Activated CD8-positive, alpha-beta memory T cell treated with anti-CD3 and anti-CD28 coated beads, Interleukin-2, amount 50 U/mL, for 24 hours (primary cell): ENCODE measurements around the gene NR1I3.
"Not testable (repeated sequence)": the region's sequence is repeated elsewhere in the genome, so short reads cannot be mapped to it uniquely, and the experiment has no call there.

ENCODE experiments used
- DNase-seq: peaks from one replicate; pipeline ENCODE4 v3.0.0-alpha.2; 2020; ENCODE audit errors: extremely low read depth

The NR1I3 gene, protein sequence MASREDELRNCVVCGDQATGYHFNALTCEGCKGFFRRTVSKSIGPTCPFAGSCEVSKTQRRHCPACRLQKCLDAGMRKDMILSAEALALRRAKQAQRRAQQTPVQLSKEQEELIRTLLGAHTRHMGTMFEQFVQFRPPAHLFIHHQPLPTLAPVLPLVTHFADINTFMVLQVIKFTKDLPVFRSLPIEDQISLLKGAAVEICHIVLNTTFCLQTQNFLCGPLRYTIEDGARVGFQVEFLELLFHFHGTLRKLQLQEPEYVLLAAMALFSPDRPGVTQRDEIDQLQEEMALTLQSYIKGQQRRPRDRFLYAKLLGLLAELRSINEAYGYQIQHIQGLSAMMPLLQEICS

DNA sequence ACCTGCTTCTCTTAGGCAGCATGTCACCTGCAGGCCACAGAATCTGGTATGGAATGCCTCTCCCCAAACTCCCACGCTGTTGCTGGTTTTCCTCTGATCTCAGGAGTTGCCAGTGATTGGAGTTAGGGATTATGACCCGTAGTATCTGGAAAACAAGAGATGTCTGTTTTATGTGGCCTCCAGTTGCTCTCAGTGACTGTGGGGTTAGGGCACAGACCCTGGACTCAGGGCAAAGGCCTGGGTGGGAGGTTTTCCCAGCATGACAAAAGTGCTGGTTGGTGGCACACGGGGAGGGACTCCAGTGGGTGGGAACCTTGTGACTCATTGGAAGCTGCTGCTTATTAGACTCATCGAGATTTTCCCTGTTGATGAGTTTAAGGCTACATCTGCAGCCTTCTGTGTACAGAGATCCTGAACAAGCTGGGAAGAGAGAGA is at the start of gene NR1I3:
NR1I3 (minus strand) TSS at position 165 of the 435 bp plus-strand sequence. CDS start 1,638 bp downstream, outside the sequence.
- no peak for DNase-seq

DNA sequence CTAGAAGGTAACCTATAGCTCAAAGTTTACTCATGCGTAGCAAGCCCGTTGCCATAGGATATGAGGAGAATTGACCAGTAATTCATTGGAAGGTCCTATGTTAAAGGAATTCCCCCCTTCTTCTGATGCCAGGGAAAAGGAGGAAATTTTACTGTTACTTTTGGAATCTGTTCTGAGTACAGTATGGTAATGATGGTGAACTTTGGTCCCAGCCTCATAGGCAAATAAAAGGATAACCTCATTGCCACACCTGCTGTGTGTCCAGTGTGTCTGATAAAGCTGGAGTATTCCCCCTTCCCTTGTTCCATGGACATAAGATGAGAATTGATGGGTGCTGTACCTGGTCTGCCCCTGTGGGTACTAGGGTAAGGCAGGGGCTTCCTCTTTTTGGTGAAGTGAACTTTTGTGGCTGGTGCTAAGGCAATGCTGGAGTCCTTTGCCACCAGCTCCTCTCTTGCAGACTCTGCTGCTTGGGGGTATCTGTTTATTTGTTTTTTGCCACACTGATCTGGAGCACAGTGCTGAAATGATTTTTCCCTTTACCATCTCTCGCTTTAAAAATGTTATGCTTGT is 49.6 kb upstream of the NR1I3 start:
- DNase-seq, result no peak

DNA sequence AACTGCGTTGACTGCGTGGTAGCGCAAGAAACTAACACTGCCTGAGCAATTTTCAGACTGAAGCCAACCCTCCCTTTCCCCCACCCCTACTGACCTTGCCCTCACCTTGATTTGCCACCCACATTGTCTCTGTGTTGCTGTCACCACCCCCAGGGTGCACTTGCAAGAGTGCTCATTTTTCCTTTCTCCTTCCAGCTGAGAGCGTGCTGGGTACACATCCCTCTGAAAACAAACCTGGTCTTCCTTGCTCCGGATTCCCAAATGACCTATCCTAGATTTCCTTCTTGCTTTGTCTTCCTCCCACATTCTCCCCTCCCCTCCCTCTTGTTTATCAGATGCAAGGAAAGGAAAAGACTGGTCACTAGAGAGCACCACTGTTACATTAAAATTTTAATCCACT is 47.5 kb upstream of the NR1I3 start:
- DNase-seq, result no peak

DNA sequence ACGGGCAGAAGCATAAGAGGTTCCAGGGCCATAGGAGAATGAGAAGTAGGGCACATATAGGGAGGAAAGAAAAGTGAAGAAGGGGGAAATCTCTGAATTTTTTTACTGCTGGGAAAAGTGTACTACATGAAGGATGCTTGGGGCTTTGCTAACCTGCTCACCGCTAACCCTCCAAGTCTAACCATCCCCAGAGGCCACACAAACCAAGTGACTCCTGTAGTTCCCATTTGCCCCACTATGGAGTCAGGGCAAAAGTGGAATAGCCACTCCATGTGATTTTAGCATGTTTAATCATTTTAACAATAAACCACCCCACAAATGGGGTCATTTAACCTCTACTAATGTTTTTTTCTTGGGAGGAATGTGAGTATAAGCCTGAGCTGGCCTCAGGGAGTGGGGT is 47.1 kb upstream of the NR1I3 start:
- no peak for DNase-seq

DNA sequence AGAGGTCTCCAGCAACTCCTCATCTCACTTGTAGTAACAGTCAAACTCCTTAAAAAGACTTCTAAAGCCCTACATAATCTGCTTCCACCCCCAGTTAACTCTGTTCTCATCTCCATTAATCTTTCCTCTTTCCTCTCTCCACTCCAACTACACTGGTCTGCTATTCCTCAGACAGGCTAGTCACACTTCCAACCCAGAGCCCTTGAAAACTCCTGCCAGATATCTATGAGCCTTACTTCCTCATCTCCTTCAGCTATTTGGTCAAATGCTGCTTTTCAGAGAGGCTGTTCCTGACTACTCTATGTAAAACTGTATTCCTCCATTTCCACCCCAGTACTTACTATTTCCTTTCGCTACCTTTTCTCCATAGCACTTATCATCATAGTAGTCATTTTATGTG is 45.0 kb upstream of the NR1I3 start:
- no peak for DNase-seq

DNA sequence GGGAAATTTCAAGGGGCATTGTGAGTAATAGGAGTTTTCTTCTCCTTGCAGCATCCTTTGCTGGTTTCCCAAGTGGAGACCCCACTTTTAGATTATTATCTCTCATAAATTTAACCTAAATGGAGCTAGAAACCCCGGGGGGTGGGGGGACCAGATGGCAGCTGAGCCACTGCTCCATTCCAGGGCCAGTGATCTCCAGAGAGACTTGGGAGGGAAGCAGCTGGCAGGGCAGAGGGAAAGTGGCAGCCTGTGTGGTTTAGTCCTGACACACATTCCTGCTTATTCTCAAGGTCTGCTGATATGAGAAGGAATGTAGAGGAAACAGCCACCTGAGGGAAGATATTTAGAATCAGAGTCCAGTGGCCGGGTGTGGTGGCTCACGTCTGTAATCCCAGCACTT is 36.9 kb upstream of the NR1I3 start:
- DNase-seq, result no peak

DNA sequence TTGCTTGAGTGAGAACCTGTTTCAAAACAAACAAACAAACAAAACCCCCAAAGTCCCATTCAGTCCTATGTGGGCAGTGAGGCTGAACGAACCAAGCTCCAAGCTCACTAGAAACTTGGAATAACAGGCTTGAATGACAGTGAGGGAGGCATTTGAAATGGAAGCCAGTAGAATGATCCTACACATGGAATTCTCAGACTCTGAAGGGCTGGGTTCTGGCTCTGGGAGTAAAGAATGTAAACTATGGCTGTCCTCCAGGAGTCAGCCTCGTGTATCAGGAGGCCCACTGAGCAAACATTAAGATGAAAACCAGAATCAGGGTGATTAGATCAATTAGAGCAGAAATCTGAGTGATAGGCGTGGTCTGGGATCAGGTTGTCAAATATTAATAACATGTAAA is 35.4 kb upstream of the NR1I3 start:
- DNase-seq, result no peak

DNA sequence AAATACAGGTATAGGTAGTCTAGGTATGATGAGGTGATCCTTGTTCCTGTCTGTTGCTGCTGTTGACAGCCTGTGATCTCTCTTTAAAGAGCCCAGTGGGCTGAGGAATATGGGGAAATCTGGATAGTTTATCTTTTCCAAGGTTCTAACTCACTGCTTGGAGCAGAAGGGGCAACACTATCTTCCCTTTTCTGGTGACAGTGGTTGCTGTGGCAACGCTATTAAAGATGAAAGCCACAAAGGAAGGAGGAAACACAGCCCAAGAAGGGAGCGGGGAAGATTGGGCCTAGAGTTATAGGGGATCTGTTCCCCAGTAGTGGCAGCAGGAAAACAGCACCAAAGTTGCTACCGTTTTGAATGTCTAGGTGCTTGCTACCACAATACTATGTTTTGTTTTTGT is 29.3 kb upstream of the NR1I3 start:
- no peak for DNase-seq

DNA sequence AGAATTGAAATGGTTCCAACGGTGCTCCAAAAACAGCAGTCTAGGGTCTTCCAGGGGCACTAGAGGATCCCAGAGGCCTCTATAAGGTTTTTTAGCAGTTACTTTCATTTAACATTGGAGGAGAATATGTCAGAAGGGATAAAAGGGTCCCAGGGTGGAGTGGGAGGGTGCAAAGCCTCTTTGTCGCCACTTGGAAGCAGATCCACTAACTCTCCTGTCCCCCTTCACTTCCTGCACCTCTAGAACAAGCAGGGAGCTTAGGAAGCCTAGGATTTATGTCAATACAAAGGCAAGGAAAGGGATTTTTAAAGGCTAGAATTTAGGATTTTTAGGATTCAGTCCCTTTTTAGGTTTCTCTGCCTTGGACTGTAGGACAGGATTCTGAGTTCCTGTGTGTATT is 28.8 kb upstream of the NR1I3 start:
- DNase-seq, result no peak

DNA sequence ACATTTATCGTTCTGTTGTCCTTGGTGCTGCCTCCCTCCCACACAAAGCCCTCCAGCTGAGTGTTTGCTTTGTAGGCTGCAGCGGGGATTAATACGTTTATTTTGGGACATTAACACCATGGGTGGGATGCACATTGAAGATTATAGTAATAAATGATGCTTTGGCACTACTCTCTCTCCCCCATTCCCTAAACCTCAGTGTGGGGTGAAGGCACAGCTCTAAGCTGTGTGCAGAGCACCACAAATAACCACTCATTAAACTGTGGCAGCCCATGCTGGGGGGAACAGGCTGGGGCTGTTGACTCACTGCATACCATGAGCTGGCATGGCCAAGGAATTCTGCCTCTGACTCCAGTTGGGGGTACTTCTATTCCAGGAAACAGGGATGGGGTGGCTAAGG is 28.2 kb upstream of the NR1I3 start:
- no peak for DNase-seq

DNA sequence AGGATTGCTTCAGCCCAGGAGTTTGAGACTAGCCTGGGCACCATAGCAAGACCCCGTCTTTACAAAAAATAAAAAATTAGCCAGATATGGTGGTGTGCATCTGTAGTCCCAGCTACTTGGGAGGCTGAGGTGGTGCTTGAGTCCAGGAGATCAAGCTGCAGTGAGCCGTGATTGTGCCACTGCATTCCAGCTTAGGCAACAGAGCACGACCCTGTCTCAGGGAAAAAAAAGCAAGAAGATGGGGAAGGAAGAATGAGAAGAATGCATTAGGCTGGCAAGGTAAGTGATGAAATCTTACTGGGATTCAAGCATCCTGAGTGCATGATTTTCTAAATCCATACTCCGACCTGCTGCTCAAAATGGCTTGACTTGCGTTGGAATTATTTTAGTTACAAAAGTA is 27.3 kb upstream of the NR1I3 start:
- no peak for DNase-seq

DNA sequence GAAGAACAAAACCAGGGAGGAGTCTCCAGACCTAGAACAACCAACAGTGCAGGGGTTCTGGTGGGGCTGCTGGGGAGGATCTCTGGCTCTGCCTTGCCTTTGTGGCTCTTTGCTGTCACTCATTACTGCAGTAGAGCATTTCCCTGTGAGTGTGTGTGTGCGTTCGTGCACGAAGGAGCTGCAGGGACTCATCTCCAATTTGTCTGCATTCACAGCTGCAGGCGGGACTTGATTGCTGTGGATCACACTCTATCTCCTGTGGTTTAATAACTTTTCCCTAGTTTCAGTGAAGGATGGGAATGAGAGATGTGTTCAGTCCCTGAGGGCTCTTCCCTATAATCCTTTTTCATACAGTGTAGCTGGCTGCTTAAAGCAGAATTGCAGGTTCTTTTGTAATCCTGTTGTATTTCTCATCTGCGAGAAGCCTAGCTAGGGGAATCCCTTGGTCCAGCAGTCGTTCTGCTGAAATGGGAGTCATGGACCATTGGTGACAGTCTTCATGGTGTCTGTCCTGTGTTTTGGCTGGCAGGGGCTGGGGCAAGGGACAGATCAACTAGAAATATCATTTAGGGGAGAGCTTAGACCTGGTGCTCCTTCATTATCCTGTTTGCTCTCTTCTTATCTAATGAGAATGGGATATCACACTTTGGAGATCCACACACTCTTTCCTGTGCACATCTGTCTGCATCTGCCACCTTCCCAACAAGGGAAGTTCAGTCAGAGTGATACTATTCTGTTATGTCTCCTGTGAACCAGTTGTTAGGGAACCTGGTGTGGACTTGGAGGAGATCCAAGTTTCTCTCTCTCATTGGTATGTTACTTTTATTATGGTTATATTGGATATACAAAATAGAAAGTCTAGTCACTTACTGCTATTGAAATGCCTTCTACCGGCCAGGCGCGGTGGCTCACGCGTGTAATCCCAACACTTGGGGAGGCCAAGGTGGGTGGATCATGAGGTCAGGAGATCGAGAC is 23.5 kb upstream of the NR1I3 start:
- DNase-seq, result no peak

DNA sequence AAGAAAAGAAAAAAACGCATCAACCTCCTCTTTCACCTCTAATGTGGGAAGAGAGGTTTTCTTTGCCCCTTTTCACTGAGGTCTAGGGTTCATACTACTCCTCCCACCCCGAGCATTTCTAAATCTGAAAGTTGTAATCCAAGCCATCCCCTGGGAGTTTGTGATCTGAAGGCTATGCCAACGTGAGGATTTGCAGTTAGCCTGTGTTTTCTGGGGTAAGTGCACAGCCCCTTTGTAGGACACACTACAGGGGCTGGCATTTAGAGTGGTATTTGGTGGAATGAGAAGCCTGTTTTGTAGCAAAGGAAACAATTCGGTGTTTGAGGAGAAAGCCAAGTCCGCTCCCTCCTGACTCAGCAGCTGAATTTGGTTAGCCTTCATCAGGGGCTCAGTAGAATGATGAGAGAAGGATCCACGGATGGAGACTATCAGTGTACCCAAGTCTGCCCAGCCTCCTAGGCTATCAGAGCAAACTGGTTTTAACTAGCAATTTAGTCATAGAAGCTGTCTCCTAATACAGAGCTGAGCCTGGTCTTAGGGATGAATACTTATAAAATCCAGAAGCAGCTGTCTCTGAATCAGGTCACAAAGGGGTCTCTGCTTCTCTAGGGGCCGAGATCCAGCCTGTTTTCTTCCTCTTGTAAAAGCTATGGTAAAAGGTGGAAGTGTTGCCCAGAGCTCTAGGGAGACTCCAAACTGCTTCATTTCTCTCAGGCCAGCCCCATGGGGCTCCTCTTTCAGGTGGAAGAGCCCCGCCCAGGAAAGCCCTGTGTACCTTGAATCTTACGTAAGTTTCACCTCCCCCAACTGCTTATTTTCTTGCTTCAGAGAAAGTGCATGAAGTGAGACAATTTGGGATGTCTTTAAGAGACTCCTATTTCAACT is 22.6 kb upstream of the NR1I3 start:
- DNase-seq, result no peak

DNA sequence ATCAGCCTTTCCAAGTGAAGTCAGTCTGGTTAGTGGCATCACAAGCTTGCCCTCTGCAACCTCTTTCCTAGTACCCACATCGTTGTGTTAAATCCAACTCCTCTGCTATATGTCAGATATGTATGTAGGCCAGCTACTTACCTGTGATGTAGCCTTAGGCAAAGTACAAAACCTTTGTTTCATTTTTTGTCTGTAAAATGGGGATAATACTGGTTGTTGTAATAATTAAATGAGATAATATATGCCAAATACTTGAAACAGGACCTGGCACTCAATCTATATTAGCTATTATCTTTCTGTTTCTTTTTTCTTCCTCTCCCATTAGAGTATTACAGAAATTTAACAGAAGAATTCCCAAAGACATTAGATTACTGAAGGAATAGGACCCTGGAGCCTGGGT is 21.8 kb upstream of the NR1I3 start:
- DNase-seq, result no peak

DNA sequence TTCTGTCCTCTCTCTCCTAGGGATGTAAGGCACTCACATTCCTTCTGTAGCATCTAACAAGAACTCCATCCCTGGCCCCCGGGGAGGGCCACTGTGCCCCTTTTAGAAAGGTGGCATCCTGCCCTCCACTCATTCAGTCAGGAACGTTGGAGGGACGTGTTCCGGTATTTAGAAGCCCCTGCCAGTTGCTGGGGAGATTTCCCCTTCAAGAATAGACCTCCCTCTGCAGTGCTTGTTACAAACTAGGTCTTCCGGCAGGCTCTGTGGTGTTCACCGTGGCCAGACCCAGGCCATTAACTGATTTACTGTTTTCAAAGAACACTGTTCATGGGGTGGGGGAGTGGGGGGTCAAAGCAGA is 21.3 kb upstream of the NR1I3 start:
- DNase-seq, result no peak

DNA sequence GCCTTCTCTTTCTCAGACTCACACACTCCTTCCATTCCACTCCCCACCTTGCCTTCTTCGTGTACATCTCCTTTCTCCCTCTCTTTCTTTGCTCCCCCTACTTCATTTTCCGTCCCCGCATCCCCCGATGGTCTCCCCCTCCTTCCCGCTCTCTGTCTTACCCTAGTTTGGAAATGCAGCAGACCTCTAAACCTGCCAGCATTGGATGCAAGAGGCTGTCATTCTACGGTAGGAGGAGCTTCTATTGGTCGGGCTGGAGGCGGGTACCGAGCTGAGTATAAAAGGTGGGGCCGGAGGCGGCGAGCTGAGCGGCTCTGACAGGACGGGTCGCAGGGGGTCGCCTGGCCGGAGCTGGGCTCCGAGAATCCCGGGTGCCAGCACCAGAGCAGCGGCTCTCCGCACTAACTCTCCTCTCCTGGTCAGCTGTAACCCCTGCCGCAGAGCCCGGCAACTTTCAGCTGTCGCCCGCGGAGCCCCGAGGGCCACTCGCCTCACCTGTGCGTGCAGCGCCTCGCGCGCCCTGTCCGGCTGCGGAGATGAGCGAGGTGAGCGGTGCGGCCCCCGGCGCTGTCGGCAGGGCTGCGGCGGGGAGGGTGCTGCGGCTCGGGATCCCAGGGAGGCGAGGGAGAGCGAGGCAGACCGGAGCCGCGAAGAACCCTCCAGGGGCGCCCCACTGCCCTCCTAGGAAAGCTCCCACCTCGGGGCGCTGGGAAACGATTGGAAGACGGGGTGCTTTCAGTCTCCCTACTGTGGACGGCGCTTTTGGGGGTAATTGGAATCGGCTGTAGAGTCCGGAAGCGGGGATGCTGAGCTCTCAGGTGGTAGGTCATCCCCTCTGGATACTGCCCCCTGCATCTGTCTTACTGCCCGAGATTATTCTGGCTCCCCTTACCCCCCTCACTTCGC is 20.7 kb upstream of the NR1I3 start, which contains the start of gene PCP4L1:
PCP4L1 (plus strand) TSS at position 307 of the 906 bp plus-strand sequence; CDS start at position 537, 230 bp downstream.
- no peak for DNase-seq

DNA sequence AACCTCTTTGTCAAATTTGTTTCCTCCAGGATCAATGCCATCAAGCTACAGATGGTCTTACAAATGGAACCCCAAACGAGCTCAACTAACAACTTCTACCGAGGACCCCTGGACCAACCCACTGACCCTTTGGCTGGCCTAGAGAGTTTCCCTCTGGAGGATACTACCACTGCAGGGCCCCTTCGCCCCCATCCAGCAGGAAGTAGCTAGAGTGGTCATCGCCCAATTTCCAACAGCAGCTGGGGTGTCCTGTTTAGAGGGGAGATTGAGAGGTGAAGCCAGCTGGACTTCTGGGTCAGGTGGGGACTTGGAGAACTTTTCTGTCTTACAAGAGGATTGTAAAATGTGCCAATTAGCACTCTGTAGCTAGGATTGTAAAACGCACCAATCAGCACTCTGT is 19.1 kb upstream of the NR1I3 start:
- DNase-seq, result not testable (repeated sequence)

DNA sequence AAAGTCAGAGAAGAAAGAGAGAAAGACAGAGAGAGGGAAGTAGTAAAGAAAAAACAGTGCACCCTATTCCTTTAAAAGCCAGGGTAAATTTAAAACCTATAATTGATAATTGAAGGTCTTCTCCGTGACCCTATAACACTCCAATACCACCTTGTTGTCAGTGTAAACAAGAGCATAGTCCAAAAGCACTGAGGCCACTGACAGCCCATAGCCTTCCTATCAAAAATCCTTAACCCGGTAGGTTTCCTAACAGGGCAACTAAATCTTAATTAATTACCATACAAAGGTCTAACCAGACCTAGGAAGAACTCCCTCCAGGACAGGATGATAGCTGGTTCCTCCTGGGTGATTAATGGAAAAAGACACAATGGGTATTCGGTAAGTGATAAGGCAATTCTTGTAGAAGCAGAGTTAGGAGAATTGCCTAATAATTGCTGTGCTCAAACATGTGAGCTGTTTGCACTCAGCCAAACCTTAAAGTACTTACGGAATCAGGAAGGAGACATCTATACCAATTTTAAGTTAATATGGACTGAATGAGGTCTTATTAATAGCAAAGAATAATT is 18.0 kb upstream of the NR1I3 start:
- not testable (repeated sequence) for DNase-seq

DNA sequence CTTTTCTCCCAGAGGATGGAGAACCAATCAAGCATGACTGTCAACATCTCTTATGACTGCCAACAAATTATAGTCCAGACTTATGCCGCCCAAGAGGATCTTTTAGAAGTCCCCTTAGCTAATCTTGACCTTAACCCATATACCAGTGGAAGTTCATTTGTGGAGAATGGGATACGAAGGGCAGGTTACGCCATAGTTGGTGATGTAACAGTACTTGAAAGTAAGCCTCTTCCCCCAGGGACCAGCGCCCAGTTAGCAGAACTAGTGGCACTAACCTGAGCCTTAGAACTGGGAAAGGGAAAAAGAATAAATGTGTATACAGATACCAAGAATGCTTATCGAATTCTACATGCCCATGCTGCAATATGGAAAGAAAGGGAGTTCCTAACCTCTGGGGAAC is 17.3 kb upstream of the NR1I3 start:
- not testable (repeated sequence) for DNase-seq

DNA sequence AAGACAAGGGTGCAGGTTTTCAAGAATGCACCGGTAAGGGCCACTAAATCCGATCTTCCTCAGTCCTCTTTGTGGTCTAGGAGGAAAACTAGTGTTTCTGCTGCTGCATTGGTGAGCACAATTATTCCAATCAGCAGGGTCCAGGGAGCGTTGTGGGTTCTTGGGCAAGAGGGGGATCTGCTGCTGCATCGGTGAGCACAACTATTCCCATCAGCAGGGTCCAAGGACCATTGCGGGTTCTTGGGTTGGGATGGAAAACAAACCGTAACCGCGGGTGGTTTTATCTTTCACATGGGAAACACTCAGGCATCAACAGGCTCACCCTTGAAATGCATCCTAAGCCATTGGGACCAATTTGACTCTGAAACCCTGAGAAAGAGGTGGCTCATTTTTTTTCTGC is 13.6 kb upstream of the NR1I3 start:
- no peak for DNase-seq
